Keratinocyte (primary cell): ENCODE data around the gene TENM4.

Experiments used
- EZH2 ChIP-seq: IDR thresholded peaks from one replicate; pipeline ENCODE4 v1.6.1; 2012; ENCODE audit warnings: inconsistent platforms, mild to moderate bottlenecking, low read length, moderate library complexity
- TF ChIP-seq, protein P1 (sequence below), 3 experiments: IDR thresholded peaks in 1 of 3; conservative IDR thresholded peaks in 1 of 3; optimal IDR thresholded peaks in 1 of 3; 2 replicates in 2 of 3; 3 replicates in 1 of 3; pipeline versions ENCODE3 to v1.5.1; 2011; ENCODE audit warnings: low read length in 3 of 3, mild to moderate bottlenecking in 3 of 3, moderate library complexity in 2 of 3, control low read depth in 1 of 3, inconsistent platforms in 1 of 3; ENCODE audit not compliant: insufficient read depth in 2 of 3; ENCODE audit errors: extremely low read depth in 1 of 3

DNA sequence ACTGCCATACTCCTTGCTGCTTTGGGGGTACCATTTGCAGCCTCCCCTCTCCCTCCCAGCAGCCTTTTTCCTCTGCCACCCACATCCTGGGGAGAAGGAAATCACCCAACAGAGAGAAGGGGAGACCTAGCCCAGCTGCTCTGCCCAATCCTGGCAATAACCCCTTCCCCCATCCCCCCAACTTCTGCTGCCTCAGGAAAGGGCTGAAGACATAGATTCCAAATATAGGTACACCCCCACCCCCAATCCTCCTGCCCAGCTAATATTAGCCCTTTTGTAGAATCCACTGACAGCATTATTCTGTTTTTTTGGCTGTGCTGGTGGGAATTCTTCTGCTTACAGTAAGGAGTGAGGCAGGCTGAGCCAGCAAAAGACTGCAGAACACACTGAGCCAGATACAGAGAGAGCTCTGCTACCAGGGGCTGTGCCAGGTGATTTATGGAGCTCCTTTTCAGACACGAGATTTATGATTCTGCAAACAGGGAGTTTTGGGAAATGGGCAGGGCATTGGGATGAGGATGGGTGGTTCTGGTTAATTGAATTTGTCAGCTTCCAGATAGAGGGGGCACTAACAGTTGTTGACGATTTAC lies 164.0 kb downstream of the TENM4 start:
- TF ChIP-seq, protein P1, sequence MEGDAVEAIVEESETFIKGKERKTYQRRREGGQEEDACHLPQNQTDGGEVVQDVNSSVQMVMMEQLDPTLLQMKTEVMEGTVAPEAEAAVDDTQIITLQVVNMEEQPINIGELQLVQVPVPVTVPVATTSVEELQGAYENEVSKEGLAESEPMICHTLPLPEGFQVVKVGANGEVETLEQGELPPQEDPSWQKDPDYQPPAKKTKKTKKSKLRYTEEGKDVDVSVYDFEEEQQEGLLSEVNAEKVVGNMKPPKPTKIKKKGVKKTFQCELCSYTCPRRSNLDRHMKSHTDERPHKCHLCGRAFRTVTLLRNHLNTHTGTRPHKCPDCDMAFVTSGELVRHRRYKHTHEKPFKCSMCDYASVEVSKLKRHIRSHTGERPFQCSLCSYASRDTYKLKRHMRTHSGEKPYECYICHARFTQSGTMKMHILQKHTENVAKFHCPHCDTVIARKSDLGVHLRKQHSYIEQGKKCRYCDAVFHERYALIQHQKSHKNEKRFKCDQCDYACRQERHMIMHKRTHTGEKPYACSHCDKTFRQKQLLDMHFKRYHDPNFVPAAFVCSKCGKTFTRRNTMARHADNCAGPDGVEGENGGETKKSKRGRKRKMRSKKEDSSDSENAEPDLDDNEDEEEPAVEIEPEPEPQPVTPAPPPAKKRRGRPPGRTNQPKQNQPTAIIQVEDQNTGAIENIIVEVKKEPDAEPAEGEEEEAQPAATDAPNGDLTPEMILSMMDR (optimal IDR thresholded peaks at IDR 0.05 in 1 of 3, IDR thresholded peaks at IDR 0.05 in 1 of 3, conservative IDR thresholded peaks at IDR 0.05 in 1 of 3; ENCODE audit: extremely low read depth in 1 of 3, insufficient read depth in 2 of 3, low read length in 3 of 3) = no peak
- no peak for TF ChIP-seq EZH2
